Measurements from ENCODE around the gene SLC25A51.
A peak's percentile ranks its signal among the peaks of the same experiment; 100 is the strongest.

Gene SLC25A51

GRCh38 chr9:37903647-37904444 lies at the start of gene SLC25A51 (continued):
- TF ChIP-seq ZNF645 (tag by site-specific recombination; IDR thresholded peaks at IDR 0.05) (no peak), ZNF146 (tag by site-specific recombination; IDR thresholded peaks at IDR 0.05) (0 out of 2 replicates have a peak, but pooled peaks have one; percentile 4), ZNF777 (tag by site-specific recombination; IDR thresholded peaks at IDR 0.05; ENCODE audit: borderline replicate concordance) (0 out of 2 replicates have a peak, but pooled peaks have one; percentile 23), GLIS1 (tag by site-specific recombination; IDR thresholded peaks at IDR 0.05) (peak; percentile 54; the same call in 1 of the 2 replicates), ZNF248 (tag by site-specific recombination; IDR thresholded peaks at IDR 0.05) (no peak), ZNF138 (tag by site-specific recombination; IDR thresholded peaks at IDR 0.05; ENCODE audit: borderline replicate concordance) (no peak), ZNF404 (tag by site-specific recombination; IDR thresholded peaks at IDR 0.05) (no peak), ZSCAN16 (tag by site-specific recombination; IDR thresholded peaks at IDR 0.05) (no peak), ZNF639 (tag by site-specific recombination; IDR thresholded peaks at IDR 0.05) (peak; percentile 67; the same call in 1 of the 2 replicates), ZNF274 (IDR thresholded peaks at IDR 0.05; ENCODE audit: low read length) (no peak), ZNF274 (tag by site-specific recombination; IDR thresholded peaks at IDR 0.05; ENCODE audit: borderline replicate concordance) (no peak), ZSCAN30 (tag by site-specific recombination; IDR thresholded peaks at IDR 0.05) (peak; percentile 94), ZBTB8A (tag by site-specific recombination; IDR thresholded peaks at IDR 0.05) (peak; percentile 88), GLIS2 (tag by site-specific recombination; IDR thresholded peaks at IDR 0.05) (peak; percentile 81), OSR2 (tag by site-specific recombination; IDR thresholded peaks at IDR 0.05) (no peak), PATZ1 (tag by site-specific recombination; IDR thresholded peaks at IDR 0.05) (peak; percentile 58; the same call in 1 of the 2 replicates), ZNF518A (tag by site-specific recombination; conservative IDR thresholded peaks at IDR 0.05; ENCODE audit: low read depth) (peak; percentile 27; the same call in 1 of the 2 replicates), KLF1 (tag by site-specific recombination; IDR thresholded peaks at IDR 0.05) (peak; percentile 67), ZNF629 (tag by site-specific recombination; IDR thresholded peaks at IDR 0.05) (peak; percentile 66), ZNF585B (tag by site-specific recombination; IDR thresholded peaks at IDR 0.05) (no peak), ZNF2 (tag by site-specific recombination; IDR thresholded peaks at IDR 0.05) (peak; percentile 96), ZBTB26 (tag by site-specific recombination; optimal IDR thresholded peaks at IDR 0.05) (peak; percentile 88), ZFP37 (tag by site-specific recombination; IDR thresholded peaks at IDR 0.05) (0 out of 2 replicates have a peak, but pooled peaks have one; percentile 64), BCL6B (tag by site-specific recombination; IDR thresholded peaks at IDR 0.05) (no peak), ZNF530 (tag by site-specific recombination; IDR thresholded peaks at IDR 0.05; ENCODE audit: low read depth) (no peak)
